GM21529 (cell line): ENCODE data around the gene BCL2L11.

Experiments
- ATAC-seq: cut with Tn5 transposase; IDR thresholded peaks from one replicate; pipeline ENCODE4 v1.9.1; 2021; ENCODE audit not compliant: unreplicated experiment

BCL2L11 gene

DNA sequence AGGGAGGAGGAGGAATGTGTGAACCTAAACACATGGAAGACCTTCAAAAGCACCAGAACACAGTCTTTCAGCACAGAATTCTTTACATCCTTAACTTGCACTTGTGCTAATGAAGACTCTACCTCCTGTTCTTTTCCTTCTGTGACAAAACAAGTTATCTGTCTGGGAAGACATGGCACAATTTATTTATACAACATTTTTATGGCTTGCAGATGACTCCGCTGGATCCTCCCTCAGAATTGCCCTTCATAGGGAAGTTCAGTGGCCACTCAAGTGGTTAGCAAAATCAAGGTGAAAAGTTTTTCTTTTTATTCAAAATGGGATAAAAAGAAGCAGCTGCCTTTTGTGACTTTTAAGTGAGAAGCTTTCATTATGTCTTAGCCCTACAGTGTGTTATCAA, 21.4 kb downstream of the BCL2L11 start:
- ATAC-seq: no peak

GRCh38 chr2:111143107-111143842, 22.6 kb downstream of the BCL2L11 start:
- no peak for ATAC-seq

DNA sequence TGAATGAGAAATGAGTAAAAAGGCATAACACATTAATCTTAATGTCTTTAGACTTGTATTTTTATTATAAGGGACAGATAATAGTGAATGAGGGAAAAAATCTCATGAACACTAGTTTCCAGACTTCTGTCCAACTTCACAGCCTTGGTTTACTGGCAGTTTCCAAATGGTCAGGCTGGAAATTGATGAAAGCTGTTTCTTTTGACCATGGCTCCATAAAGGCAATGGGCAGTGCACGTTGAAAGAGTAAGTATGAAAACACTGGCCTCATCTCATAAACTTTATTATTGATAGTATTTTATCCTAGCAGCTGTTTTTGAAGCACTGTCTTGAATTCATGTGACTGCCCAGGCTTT, 23.1 kb downstream of the BCL2L11 start:
- no peak for ATAC-seq

DNA sequence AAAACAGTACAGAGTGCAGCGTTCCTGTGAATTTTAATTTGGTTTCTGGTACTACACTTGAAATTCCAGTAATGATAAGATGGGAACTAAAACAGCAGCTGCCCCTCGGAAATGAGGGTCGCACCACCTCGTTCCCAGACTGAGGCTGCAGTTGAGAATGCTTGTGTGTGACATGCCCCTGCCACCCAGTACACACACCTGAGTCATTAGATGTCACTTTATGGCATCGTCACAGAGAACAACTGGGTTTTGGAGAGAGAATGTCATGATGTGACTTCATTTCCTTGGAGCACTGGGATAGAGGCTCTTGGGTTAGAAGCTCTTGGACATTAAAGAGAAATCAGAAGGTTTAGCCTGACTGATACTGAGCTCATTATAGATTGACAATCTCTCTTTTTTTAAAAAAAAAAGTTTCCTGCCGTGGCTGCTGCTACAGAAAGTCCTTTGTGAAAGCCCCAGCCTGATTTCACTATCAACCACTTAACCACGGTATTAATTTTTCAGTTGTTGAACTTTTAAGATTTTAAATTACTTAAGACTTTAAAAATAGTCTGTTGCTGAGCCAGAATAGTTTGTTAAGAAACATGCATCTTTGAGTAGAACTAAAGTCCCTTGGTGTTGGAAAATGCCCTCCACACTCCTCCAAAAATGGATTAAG, 24.5 kb downstream of the BCL2L11 start:
- ATAC-seq: peak; percentile 67

DNA sequence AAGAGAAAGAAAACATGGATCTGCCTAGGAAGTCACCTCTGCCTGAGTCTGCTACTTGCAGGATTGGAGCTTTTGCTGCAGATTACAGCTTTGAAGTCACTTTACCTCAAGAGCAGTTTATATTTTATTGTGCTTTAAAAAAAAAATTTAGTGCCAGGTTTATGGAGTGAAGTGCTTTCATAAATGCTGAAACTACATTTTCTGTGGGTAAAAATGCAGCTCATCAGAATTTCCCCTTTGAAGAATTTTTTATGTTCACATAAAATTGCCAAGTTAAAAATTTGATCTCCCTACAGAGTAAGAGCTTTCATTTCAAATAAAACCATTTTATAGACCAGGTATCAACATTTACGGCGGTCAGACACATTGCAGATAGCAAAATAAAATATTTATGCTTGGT, 25.2 kb downstream of the BCL2L11 start:
- no peak for ATAC-seq

GRCh38 chr2:111148225-111148873, 27.6 kb downstream of the BCL2L11 start:
- ATAC-seq: no peak

DNA sequence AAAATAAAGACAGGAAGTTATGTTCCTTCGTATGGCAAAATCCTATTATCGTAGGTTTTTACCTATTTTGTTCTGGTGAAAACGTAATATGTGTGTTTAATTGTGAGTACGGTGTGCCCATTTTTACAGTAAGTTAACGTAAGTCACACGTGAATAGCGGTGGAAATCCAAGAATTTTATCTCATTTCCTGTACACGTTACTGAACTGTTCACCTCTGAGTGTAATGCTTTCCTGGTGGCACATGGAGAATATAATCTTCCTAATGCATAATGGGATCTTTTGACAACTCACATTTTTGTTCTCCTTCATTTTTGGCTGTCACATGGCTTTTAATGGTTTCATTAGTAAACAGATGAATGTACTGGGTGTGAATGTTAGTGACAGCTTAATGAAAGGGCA, 28.2 kb downstream of the BCL2L11 start:
- no peak for ATAC-seq

- no peak for ATAC-seq
Observed at GRCh38 chr2:111149882-111150455, 29.3 kb downstream of the BCL2L11 start.

DNA sequence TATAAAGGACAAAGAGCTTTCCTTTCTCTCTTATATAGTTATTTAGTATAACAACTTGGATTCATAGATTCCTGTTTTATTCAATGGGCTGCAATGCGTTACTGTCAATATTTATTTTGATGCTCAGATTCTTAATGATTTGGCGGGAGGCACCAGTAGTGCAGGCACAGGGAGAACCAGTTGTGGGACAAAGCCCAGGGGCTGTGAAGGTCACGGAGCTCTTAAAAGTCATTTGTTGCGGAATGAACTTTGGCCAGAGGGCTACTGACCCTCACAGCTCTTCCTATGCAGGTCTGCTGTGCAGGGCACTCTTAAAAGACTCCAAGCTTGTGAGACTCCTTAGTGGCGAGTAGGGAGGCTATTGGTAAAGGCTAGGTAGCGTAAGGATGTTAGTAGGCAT, 34.0 kb downstream of the BCL2L11 start:
- ATAC-seq: no peak

- no peak for ATAC-seq
Observed at GRCh38 chr2:111155610-111156009, 34.9 kb downstream of the BCL2L11 start.

DNA sequence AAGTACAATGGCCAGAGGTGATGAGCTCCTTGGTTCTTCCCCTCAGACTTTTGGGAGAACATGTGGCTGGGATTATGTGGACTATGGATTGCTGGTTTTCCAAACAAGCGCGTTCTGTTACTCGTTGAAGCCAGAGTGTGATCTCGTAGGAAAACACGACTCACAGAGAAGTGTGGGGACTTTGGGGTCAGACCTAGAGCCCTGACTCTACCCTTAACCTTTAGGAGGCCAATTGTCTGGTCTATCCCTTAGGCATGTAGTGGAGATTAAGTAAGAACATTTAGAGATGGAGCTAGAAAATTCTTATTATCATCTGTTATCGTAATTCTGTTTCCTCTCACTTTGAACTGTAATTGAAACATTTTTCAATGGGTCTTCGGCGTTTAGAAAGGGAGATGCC, 35.8 kb downstream of the BCL2L11 start:
- no peak for ATAC-seq

DNA sequence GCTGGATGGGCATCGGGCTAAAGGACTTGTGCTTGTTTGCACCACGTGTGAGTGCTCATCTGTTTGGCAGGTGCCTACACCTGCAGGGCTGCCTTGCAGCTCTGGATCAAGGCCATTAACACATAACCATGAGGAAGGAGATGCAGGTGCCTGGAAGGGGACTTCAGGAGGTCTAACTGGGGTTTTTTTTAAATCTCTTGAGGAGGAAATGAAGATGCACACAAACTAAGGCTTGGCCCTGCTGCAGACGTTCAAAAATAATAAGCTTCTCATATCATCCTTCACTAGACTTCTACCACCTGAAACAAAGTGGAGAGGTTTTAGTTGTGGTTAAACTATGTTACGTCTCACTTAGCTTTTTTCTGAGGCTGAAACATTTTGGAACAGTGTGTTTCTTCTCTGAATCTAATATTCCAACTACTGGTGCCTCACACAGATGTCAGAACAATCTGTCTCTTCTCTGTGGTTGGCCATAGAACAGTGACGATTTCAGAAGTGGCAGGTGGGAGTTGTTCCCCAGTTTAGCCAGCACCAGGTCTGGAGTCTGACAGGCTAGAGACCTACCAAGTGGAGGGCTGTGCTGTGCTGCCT, 36.5 kb downstream of the BCL2L11 start:
- peak; percentile 71 for ATAC-seq

DNA sequence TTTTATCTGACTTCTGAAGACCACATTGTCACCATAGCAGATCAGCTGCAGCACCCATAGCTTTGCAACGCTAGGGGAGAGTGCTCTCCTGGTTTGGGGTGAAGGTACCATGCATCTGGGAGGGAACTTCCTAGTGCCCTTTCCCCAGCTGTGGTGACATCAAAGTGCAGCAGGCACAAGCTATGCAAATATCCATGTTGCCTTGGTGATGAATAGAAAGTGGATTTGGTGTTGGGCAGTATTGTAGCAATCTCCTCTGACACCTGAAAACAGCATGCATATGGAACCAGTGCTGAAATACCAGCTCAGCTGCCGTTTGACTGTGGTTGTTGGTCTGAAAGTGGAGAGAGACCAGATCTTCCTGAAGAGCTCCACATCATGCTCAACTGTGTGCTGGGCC, 37.1 kb downstream of the BCL2L11 start:
- ATAC-seq: peak; percentile 68

DNA sequence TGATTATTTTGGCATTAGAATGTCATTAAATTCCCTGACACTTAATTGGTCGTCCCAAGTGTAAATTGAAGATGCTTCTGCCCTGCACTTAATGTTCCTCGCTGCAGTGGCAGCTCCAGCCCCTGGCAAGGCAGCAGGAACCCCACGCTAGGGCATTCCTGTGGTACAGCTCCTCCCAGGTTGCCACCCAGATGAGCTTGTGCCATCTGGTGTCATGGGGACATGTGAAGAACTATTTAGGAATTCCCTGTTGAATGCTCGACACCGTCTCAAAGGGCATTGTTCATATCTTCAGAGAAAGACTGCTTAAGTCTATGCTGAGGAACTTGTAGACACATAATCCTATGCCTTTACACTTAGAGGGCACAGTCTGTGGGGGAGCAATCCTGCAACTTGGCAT, 38.9 kb downstream of the BCL2L11 start:
- ATAC-seq: no peak

DNA sequence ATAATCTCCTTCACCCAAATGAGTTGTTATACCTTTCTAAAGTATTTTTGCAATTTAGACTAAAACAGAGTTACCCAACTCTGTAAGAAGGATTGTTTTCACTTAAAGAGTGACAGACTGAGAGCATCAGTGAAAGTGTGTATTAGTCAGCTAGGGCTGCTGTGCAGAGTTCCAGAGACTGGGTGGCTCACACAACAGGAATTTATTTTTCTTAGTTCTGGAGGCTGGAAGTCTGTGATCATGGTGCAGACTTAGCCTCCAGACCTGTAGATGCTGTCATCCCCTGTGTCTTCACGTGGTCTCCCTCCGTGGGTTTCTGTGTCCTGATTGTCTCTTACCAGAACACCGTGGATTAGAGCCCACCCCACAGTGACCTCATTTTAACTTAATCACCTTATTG, 40.0 kb downstream of the BCL2L11 start:
- no peak for ATAC-seq

DNA sequence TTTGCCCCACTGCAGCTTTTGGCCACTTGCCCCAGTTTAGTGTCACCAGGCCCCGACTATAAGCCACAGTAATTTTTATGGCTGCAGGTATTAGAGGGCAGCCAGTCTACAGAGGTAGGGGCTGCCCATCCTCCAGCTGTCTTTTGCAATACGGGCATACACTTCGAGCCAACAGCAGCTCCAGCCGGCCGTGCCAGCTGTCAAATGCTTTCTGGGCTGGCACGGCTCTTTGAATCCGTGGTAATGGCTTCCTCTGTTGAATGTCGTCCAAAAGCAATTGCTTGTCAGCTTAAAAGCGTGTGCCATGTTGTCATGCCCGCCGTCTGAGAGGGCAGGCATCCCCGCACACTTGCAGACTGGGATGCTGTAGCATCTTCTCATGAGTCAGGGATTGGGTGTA, 41.3 kb downstream of the BCL2L11 start:
- ATAC-seq: no peak

- ATAC-seq: no peak
Observed at GRCh38 chr2:111162718-111163331, 42.1 kb downstream of the BCL2L11 start.

DNA sequence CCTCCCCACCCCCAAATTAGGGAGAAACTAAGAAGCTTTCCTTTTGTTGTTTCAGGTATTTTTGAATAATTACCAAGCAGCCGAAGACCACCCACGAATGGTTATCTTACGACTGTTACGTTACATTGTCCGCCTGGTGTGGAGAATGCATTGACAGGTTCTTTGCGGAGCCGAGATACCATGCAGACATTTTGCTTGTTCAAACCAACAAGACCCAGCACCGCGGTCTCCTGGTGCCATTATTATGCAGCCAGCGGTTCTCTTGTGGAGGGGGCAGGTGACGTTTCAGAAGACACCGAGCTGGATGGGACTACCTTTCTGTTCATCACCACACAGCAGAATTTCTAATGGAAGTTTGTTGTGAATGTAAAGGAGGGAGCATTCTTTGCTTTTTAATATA, 43.4 kb downstream of the BCL2L11 start:
- ATAC-seq: no peak

GRCh38 chr2:111165084-111165483, 44.4 kb downstream of the BCL2L11 start:
- ATAC-seq: no peak

DNA sequence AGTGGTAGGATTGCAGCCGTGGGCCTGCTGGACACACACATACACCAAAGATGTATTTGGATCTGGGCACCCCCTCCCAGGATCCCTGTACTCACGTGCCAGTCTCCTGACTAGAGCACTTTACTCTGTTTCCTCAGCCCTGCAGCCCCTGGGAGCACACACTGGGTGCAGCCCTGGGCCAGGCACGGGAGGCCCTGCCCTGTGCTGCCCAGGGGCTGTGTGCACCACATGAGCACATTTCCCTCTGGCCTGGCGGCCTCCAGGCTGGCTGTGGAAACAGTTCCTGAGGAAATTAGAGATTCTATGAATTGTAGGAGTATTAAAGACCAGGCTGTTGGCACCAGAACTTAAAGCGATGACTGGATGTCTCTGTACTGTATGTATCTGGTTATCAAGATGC, 45.4 kb downstream of the BCL2L11 start:
- no peak for ATAC-seq
